HUDEP-2 (cell line): Measurements from ENCODE around the gene SASH1.

Experiments
- DNase-seq, 76 experiments: peaks; one replicate each; lab custom pipeline; 2025; ENCODE audit not compliant: unreplicated experiment in 76 of 76; lab: John Stamatoyannopoulos, UW

The SASH1 gene

GRCh38 chr6:148342350-148343046 lies at the start of gene SASH1:
SASH1 (plus strand) TSS chr6:148342838; CDS start chr6:148343068, 230 bp downstream.
- peak in 23 of 76 experiments; percentile 2 to 50 (median 12) for DNase-seq

GRCh38 chr6:148293181-148293995 lies 49.2 kb upstream of the SASH1 start:
- no peak for DNase-seq

GRCh38 chr6:148294059-148294458 lies 48.6 kb upstream of the SASH1 start:
- DNase-seq, result no peak

- DNase-seq, result no peak
Observed at GRCh38 chr6:148295261-148295887, 47.3 kb upstream of the SASH1 start.

- no peak for DNase-seq
Observed at GRCh38 chr6:148296771-148297170, 45.9 kb upstream of the SASH1 start.

DNA sequence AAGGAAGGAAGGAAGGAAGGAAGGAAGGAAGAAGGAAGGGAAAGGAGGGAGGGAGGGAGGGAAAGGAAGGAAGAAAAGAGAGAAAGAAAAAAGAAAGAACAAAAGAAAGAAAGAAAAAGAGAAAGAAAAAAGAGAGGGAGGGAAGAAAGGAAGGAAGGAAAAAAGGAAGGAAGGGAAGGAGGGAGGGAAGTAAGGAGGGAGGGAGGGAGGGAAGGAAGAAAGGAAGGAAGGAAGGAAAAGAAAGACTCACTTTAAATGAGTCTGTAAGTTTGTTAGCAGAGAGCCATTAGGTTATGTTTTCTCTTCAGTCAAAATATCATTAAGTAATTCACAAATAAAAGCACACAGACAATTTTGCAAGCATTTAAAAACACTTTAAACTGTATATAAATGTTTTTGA lies 44.0 kb upstream of the SASH1 start:
- DNase-seq, result no peak

GRCh38 chr6:148303616-148304015 lies 39.0 kb upstream of the SASH1 start:
- no peak for DNase-seq

- no peak for DNase-seq
Observed at GRCh38 chr6:148304976-148305375, 37.7 kb upstream of the SASH1 start.

- DNase-seq, result no peak
Observed at GRCh38 chr6:148306286-148306685, 36.4 kb upstream of the SASH1 start.

DNA sequence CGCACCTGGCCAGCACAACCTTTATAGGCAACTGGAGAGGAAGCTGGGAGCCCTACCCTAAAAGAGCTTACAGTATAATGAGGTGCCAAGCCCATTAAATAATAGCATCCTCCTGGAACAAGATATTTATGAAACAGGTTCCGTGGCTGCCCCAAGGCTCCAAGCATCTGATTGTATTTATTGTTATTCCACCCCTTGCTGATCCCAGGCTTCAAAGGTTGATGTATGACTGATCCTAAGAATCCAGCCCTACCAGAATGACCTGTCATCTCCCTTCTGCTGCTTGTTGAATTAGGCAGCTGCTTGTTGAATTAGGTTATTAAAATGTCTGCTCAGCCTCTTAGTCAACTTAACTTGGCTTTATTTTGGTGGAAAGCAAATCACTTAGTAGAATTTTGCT lies 35.2 kb upstream of the SASH1 start:
- DNase-seq, result no peak

GRCh38 chr6:148309301-148309700 lies 33.3 kb upstream of the SASH1 start:
- no peak for DNase-seq

GRCh38 chr6:148311966-148312669 lies 30.5 kb upstream of the SASH1 start:
- no peak for DNase-seq

- no peak for DNase-seq
Observed at GRCh38 chr6:148313488-148313887, 29.1 kb upstream of the SASH1 start.

- DNase-seq, result no peak
Observed at GRCh38 chr6:148316308-148316707, 26.3 kb upstream of the SASH1 start.

DNA sequence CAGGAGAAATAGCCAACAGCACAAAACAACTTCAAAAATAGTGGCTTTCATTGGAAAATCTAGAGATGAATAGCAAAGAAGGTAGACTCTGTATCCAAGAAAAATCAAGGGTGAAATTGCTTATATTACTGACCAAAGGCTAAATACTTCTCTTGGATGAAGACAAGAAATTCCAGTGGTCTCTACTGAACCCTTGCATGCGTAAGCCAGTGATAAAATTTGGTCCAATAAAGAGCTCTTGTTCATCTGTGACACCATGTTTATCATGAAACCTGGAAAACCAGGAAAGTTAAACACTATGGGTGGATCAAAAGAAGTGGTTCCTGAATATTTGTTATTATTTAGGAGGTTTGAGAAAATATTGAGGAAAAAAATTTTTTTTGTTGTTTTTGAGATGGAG lies 25.6 kb upstream of the SASH1 start:
- no peak for DNase-seq

GRCh38 chr6:148317739-148318138 lies 24.9 kb upstream of the SASH1 start:
- no peak for DNase-seq

GRCh38 chr6:148322704-148323103 lies 19.9 kb upstream of the SASH1 start:
- no peak for DNase-seq

DNA sequence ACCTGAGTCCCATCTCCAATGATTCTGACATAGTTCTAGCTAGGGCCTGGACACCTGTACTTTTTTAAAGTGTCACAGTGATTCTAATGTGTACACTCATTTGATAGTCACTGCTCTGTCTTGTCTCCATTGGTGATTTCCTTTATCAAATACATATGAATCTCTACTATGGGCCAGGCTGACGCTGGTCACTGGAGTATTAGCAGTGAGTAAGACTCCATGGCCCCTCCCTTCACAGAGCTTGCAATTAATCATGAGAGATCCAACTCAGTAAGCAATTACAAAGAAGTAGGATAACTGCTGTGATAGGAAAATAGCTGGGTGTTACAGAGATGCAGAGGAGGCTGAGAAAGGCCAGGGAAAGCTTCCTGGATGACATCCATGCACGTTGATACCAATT lies 19.3 kb upstream of the SASH1 start:
- DNase-seq, result no peak

DNA sequence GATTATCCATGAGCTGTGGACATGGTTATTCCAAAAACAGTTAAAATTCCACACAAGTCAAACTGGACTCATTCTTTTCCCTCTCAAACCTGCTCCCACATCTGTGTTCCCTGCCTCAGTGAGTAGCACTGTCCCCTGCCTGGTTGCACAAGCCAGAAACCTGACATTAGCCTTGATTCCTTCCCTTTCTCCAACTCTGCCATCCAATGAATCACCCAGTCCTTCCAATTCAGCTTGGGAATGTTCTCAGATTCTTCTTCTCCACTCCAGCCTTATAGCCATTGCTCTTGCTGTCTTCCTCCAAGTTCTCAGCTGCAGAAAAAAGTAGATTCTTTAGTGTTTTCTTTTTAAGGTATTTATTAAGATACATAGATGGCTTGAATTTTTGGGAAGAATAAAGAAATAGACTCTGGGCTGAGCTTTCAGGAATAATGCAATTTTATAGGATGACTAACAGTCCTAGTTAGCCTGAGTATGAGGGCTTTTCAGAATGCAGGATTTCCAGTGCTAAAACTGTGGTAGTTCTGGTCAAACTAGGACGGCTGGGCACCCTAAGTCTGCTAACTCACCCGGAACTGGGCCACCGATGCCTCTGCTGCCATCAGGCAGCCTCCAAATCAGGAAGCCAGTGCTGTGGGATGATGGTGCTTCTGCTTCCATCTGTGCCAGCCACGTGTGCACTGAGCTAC lies 18.2 kb upstream of the SASH1 start:
- no peak for DNase-seq

DNA sequence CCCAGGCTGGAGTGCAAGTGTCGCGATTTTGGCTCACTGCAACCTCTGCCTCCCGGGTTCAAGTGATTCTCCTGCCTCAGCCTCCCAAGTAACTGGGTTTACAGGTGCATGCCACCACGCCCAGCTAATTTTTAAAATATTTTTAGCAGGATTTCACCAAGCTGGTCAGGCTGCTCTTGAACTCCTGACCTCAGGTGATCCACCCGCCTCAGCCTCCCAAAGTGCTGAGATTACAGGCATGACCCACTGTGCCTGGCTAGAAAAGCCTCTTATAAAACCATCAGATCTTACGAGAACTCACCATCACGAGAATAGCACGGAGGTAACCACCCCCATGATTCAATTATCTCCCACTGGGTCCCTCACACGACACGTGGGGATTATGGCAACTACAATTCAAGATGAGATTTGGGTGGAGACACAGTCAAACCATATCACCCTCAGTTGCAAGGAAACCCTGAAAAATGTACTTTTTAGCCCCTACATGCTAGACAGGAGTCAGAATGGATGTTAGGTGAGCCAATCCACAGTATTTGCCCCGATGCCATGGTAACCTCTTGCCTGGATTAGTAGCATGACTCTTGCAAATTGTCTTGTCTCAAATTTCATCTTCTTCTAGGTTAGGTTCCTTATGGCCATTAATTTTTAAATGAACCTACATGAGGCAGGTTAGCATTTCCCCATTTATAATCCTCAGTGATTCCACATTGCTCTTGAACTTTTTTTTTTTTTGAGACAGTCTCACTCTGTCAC lies 17.1 kb upstream of the SASH1 start:
- no peak for DNase-seq
